Measurements from ENCODE around the gene CDC42EP3.
A peak's percentile ranks its signal among the peaks of the same experiment; 100 is the strongest.

CDC42EP3 gene, protein sequence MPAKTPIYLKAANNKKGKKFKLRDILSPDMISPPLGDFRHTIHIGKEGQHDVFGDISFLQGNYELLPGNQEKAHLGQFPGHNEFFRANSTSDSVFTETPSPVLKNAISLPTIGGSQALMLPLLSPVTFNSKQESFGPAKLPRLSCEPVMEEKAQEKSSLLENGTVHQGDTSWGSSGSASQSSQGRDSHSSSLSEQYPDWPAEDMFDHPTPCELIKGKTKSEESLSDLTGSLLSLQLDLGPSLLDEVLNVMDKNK

DNA sequence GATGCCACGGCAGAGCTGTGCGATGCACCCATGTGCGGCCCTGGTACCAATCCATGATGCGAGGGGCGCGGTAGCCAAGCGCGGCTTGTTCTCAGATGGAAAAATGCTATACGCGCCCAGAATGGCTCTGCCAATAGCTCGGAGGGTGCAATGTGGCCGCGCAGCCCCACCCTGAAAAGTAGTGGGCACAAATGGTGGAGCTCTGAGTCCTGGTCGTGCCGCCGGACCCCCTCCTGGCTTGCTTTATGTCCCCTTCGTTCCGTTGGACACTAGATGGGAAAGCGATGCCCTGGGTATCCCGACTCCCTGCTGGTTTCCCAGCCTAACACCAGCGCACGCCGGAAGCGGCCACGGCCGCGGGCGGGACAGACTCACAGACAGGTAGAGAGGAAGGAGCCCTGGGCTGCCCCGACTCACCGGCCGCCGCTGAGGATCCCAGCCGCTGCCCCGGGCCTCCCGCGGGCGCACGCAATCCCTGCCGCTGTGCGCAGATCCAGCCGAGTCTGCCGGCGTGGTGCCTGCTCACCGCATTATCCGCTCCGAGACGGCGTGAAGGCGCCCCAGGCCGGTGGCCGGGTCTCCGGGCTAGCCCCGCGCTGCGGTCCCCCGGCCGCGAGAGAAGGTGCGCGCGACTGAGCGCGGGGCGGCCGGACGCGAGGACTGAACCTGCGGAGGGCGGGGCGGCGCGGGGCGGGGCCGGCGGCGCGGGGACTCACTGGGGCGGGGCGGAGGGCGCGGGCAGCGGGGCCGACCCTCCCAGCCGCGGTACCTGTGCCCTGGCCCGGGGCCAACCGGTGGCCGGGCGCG lies at the start of gene CDC42EP3:
TSS of gene CDC42EP3 (minus strand) at position 634 of the 807 bp plus-strand sequence. CDS start 25,055 bp downstream, outside the sequence.
- peak within 1 kb of the TSS; percentile 86 for H3K27ac ChIP-seq
- TF ChIP-seq, protein P1, sequence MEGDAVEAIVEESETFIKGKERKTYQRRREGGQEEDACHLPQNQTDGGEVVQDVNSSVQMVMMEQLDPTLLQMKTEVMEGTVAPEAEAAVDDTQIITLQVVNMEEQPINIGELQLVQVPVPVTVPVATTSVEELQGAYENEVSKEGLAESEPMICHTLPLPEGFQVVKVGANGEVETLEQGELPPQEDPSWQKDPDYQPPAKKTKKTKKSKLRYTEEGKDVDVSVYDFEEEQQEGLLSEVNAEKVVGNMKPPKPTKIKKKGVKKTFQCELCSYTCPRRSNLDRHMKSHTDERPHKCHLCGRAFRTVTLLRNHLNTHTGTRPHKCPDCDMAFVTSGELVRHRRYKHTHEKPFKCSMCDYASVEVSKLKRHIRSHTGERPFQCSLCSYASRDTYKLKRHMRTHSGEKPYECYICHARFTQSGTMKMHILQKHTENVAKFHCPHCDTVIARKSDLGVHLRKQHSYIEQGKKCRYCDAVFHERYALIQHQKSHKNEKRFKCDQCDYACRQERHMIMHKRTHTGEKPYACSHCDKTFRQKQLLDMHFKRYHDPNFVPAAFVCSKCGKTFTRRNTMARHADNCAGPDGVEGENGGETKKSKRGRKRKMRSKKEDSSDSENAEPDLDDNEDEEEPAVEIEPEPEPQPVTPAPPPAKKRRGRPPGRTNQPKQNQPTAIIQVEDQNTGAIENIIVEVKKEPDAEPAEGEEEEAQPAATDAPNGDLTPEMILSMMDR (conservative IDR thresholded peaks at IDR 0.05), result no peak
- no peak for TF ChIP-seq ZFX (IDR thresholded peaks at IDR 0.05)

DNA sequence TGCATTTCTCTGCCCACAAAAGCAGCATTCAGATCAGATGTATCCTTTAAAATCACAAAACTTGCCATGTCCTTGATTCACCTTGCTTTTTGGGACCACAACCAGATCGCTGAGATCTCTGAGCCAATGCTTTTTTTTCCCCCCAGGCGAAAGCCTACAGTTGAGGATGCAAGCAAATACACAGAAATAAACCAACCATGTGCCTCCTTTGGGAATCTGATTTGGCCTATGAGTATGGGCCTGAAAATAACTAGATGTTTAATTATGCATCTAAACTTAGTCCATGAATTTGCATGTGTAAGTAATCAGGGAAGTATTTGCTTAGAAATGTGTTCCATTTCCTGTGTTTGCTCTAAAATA lies 49.7 kb upstream of the CDC42EP3 start:
- no peak overlapping the region for H3K27ac ChIP-seq
- no peak for TF ChIP-seq ZFX (IDR thresholded peaks at IDR 0.05)
- TF ChIP-seq, protein P1 (conservative IDR thresholded peaks at IDR 0.05), result no peak

DNA sequence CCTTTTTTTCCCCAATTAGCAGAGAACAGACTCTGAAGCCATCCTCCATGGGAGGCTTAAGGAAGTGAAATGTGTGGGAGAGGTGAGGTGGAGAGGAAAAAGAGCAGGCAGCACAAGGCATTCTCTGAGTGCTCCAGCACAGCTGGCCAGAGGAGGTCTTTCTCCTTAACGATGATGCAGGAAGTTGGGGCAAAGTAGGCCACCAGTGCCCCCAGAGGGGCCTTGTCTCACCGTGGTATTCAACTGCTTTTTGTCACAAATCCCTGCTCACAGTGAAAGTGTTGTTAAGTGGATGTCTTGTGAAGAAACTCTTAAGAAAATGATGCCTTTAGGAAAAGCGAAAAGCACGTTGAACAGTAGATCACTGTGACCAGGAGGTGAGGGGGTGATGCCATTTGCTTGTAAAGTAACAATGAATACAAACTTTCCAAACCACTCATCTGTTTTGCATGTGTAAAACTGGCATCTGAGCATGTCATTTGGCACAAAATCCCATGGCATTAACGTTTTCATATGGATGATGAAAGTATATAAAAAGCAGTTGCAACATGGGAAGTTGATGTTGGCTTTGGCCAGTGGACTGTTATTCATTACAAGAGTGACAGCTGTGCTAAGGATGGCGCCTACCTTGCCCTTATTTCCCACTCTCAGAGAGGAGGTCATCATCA lies 49.2 kb upstream of the CDC42EP3 start:
- H3K27ac ChIP-seq, result no peak overlapping the region

DNA sequence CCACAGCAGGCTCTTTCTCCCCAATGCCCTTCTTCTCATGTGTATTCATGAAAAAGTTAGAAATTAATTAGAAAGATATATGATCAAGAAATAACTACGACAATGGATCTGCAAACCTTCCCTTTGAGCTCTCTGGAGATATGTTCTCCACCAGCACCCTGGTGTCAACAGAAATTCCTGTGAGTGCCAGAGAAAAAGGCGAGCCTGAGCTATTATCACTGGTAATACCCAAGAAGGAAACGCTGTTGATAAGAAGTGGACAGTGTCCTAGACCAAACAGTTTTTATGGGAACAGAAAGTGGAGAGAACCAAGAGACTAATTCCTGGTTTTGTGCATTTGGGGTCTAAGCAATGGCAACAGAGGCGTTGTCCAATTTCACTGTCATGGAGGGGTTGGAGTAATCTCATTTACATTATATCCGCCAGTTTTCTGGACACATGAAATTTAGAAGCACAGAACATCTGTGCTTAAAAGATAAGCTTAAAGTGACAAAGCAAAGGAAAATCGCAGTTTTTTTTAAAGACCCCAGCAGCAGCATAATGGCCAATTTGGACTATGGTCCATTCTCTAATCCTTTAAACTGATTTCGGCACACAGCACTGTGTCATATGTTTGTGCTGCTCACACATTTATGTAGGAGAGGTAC lies 47.2 kb upstream of the CDC42EP3 start:
- TF ChIP-seq, protein P1 (conservative IDR thresholded peaks at IDR 0.05), result no peak
- TF ChIP-seq ZFX (IDR thresholded peaks at IDR 0.05), result no peak
- H3K27ac ChIP-seq, result no peak overlapping the region

More for the DNA sequence above, 49.2 kb upstream of the CDC42EP3 start:
- TF ChIP-seq, protein P1 (conservative IDR thresholded peaks at IDR 0.05), result no peak
- TF ChIP-seq ZFX (IDR thresholded peaks at IDR 0.05), result no peak

DNA sequence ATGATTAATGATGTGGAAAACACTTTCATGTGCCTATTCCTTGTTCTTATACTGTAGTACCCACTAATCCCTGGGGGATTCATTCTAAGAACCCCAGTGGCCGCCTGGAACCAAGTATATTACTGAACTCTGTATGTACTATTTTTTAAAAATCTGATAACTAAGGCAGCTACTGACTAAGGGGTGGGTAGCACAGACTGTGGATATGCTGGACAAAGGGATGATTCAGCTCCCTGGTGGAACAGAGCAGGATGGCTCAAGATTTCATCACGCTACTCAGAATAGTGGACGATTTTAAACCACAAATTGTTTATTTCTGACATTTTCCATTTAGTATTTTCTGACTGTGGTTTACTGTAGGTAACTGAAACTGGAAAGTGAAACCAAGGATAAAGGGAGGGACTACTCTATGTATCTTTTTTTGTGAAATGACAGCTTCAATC lies 41.8 kb upstream of the CDC42EP3 start:
- H3K27ac ChIP-seq, result no peak overlapping the region
- TF ChIP-seq, protein P1 (conservative IDR thresholded peaks at IDR 0.05), result no peak
- TF ChIP-seq ZFX (IDR thresholded peaks at IDR 0.05), result no peak

DNA sequence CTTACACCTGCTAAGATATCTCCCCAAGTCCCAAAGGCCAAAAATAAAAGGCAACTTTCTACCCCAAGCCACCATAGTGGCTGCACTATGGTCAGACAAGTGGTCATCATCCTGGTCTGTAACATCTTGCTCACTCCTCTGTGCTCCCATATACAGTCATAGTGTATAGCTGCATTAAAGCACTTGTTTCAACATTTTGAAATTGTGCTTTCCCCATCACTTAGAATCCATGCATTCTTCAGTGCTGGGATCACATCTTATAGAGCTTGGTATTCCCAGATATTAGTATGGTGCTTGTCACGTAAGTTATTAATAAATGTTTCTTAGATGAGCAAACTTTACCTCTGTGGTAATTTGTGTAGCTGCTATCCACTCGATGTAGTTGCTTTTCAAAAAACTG lies 40.4 kb upstream of the CDC42EP3 start:
- no peak overlapping the region for H3K27ac ChIP-seq
- TF ChIP-seq, protein P1 (conservative IDR thresholded peaks at IDR 0.05), result no peak
- no peak for TF ChIP-seq ZFX (IDR thresholded peaks at IDR 0.05)

Data from C4-2B (cell line).